Type B pancreatic cell (in vitro differentiated cells): ENCODE results near the gene TARBP2. TPM values are rescaled to one million over a fixed set of nuclear protein-coding genes. Genes with fewer than 3 reads are reported as not detected.

ENCODE experiments used
- DNase-seq: peaks from one replicate; pipeline ENCODE4 v3.0.0; 2021; ENCODE audit warnings: mixed read lengths; ENCODE audit not compliant: unreplicated experiment; ENCODE audit errors: extremely low spot score
- H3K27ac Mint-ChIP-seq: 2 replicates; pipeline ENCODE4 v1.8.0; 2021; ENCODE audit warnings: mild to moderate bottlenecking, mixed read lengths
- H3K27me3 Mint-ChIP-seq: 2 replicates; pipeline ENCODE4 v1.8.0; 2021; ENCODE audit warnings: mixed read lengths
- H3K36me3 Mint-ChIP-seq: 2 replicates; pipeline ENCODE4 v1.8.0; 2021; ENCODE audit warnings: mixed read lengths
- H3K4me1 Mint-ChIP-seq: one replicate; pipeline ENCODE4 v1.8.0; 2021; ENCODE audit warnings: mixed read lengths; ENCODE audit not compliant: unreplicated experiment
- H3K4me3 Mint-ChIP-seq: 2 replicates; pipeline ENCODE4 v1.8.0; 2021; ENCODE audit warnings: mild to moderate bottlenecking, mixed read lengths
- H3K9me3 Mint-ChIP-seq: 2 replicates; pipeline ENCODE4 v1.8.0; 2021; ENCODE audit warnings: mixed read lengths
- CTCF ChIP-seq: fragments of 200-600 bp; sonication (generic); conservative IDR thresholded peaks from 2 replicates; pipeline ENCODE4 v1.5.0; 2021; ENCODE audit warnings: antibody characterized with exemption, mild to moderate bottlenecking
- total RNA-seq: library from RNA; stranded (reverse); gene quantifications from 2 replicates; pipeline ENCODE4 v1.2.1, GENCODE V29; 2021; ENCODE audit warnings: low replicate concordance

The TARBP2 gene
- total RNA-seq, 1 donor from 2014 or later: 52.3 TPM

- Mint-ChIP-seq H3K27ac (no peak overlapping the region), H3K4me1 (peaks cover 16% of the 10 kb centered on the region), H3K27me3 (no peaks in the 10 kb centered on the region), H3K4me3 (no peak overlapping the region), H3K36me3 (peaks cover 65% of the 10 kb centered on the region), H3K9me3 (no peaks in the 10 kb centered on the region)
- TF ChIP-seq CTCF: no peak
- no peak for DNase-seq
These were observed 37.1 kb upstream of the TARBP2 start for GRCh38 chr12:53463802-53464560.

- H3K27ac Mint-ChIP-seq: no peak overlapping the region
- peaks cover 13% of the 10 kb centered on the region for H3K4me1 Mint-ChIP-seq
- H3K36me3 Mint-ChIP-seq: peaks cover 59% of the 10 kb centered on the region
- H3K27me3 Mint-ChIP-seq: no peaks in the 10 kb centered on the region
- no peak for DNase-seq
- TF ChIP-seq CTCF: no peak
- H3K9me3 Mint-ChIP-seq: no peaks in the 10 kb centered on the region
- no peak overlapping the region for H3K4me3 Mint-ChIP-seq
These were observed 36.2 kb upstream of the TARBP2 start for GRCh38 chr12:53464685-53465418.

GRCh38 chr12:53465679-53466078 is 35.4 kb upstream of the TARBP2 start:
- TF ChIP-seq CTCF: peak; percentile 23
- Mint-ChIP-seq H3K27ac (peak overlapping the region; percentile 11), H3K27me3 (no peaks in the 10 kb centered on the region), H3K4me1 (peaks cover 10% of the 10 kb centered on the region), H3K4me3 (no peak overlapping the region), H3K36me3 (peaks cover 54% of the 10 kb centered on the region), H3K9me3 (no peaks in the 10 kb centered on the region)
- no peak for DNase-seq

GRCh38 chr12:53466640-53467039 is 34.4 kb upstream of the TARBP2 start:
- peaks cover 11% of the 10 kb centered on the region for H3K4me1 Mint-ChIP-seq
- no peak overlapping the region for H3K4me3 Mint-ChIP-seq
- no peak for DNase-seq
- peaks cover 54% of the 10 kb centered on the region for H3K36me3 Mint-ChIP-seq
- TF ChIP-seq CTCF: no peak
- H3K27me3 Mint-ChIP-seq: no peaks in the 10 kb centered on the region
- peak overlapping the region; percentile 56 for H3K27ac Mint-ChIP-seq
- no peaks in the 10 kb centered on the region for H3K9me3 Mint-ChIP-seq

GRCh38 chr12:53467082-53467481 is 34.0 kb upstream of the TARBP2 start:
- Mint-ChIP-seq H3K4me3 (no peak overlapping the region), H3K36me3 (peaks cover 55% of the 10 kb centered on the region), H3K9me3 (no peaks in the 10 kb centered on the region), H3K4me1 (peaks cover 12% of the 10 kb centered on the region), H3K27me3 (no peaks in the 10 kb centered on the region), H3K27ac (peak overlapping the region; percentile 56)
- no peak for DNase-seq
- TF ChIP-seq CTCF: no peak
